COR-L47 (cell line): ENCODE measurements around the gene SS18L1.

Source experiments
- DNase-seq: peaks from one replicate; lab custom pipeline; 2025; lab: John Stamatoyannopoulos, UW

Gene SS18L1

DNA sequence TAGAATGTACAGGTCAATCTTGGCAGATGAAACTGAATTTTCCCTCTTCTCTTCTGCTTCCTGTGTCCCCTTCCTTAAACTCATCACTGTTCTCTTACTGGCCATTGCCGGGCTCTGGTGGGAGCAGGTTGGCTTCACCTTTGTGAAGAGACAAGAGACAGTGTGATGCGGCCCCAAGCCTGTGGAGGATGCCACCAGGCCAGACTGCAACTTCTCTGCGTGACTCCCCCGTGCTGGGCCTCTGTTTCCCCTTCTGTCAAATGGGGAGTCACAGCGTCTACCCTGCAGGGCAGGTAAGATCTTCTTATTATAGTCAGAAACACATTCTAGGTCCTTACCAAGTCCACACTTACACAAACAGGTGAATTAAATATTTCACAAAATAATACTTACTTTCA lies 23.2 kb upstream of the SS18L1 start:
- no peak for DNase-seq

- DNase-seq = no peak
These were observed 22.4 kb upstream of the SS18L1 start for GRCh38 chr20:62120990-62121775.

- peak; percentile 96 for DNase-seq
These were observed 21.6 kb upstream of the SS18L1 start, which contains the start of gene LSM14B for GRCh38 chr20:62121776-62122653. Gene LSM14B (plus strand): TSS chr20:62122475. CDS start chr20:62122667, 192 bp downstream.

GRCh38 chr20:62122654-62123449 lies 20.7 kb upstream of the SS18L1 start:
- peak; percentile 79 for DNase-seq

GRCh38 chr20:62123450-62124118 lies 20.0 kb upstream of the SS18L1 start:
- DNase-seq = no peak

DNA sequence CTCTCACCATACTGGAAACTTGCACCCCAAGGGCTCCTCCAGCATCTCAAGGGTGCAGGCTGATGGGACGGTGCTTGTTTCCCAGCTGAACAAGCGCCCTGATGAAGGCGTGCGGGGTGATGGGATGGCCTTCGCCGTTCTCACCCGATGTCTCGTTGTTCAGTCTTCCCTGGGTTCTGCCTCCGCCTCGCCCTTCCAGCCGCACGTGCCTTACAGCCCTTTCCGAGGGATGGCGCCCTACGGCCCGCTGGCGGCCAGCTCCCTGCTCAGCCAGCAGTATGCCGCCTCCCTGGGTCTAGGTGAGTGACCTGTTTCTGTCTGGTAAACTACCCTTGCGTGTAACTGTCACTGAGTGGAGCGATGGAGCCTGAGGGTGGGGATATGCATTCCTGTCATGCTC lies 17.4 kb upstream of the SS18L1 start:
- no peak for DNase-seq

GRCh38 chr20:62127799-62128198 lies 15.8 kb upstream of the SS18L1 start:
- DNase-seq = no peak

DNA sequence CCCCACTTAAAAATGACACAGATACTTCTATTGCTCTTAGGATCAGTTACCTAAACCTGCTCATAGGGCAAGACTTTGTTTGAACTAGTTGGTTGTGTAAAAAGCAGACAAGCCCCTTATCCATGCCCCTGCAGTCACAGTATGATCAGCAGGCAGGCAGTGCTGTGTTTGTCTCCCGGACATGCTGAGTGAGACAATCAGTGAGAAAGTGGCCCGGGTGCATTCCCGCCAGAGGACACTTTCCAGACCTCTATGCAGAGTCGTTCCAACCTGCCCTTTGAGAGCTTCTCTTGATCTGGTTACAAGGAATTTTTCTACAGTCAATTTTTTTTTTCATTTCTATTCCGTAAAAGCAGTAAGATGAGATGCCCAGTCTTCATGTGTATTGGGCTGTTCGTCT lies 15.1 kb upstream of the SS18L1 start:
- no peak for DNase-seq

DNA sequence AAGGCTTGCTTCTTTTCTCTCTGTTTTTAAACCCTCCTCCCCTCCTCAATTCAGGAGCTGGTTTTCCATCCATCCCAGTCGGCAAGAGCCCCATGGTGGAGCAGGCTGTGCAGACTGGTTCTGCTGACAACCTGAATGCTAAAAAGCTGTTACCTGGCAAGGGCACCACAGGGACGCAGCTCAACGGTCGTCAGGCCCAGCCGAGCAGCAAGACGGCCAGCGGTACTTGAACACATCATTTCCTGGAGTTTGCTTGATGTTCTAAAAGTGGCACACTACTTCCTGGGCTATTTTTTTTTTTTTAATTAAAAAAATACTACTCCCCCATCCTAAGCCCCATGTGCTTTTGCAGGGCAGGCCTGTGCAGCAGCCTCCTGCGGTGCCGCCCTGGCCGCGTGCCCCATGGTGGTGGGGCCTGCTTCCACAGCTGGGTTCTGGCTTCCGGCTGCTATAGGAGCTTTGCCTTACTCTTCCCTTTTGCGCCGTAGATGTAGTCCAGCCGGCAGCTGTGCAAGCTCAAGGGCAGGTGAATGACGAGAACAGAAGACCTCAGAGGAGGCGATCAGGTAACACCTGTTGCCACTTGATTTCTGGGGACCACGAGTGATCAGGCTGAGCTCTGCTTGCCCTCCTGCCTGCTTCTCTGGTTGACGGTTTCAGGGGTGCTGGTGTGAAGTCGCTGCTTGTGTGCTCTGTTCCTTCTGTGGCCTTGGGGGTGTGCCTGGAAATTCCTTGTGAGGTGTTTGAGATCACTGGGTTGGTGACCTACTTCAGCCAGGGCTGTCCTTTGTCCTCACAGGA lies 13.6 kb upstream of the SS18L1 start:
- DNase-seq = no peak

DNA sequence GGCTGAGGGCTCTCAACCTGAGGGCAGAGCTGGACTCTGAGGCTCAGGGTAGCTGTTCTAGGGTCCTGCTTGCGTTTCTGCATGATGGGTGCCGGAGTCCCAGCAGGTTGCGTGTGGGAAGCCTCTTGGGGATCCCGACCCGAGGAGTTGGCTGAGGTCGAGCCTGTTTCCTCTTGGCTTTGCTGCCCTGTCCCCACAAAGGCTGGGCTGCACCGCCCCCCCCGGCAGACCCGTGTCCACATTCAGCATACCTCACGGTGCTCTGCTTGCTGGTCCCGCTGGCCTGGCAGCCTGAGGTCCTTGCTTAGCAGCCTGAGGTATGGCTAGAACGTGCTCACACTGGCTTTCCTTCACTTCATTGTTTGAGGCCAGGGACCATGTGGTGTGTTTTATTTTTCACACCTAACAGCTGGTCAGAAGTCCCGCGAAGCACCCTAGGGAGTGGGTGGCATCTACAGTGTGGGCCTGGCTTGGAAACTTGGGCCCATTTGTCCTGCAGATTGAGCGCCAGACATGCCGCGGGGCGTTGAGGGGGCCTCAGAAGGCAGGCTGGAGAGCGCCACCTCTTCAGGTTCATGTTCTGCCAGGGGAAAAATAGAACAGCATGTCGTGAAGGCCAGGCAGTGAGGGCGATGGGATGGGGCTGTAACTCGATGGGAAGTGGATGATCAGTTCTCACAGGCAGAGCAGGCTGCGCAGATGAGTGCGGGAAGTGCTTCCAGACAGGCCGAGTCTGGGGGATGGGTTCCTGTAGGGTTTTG lies 11.8 kb upstream of the SS18L1 start:
- DNase-seq = no peak

- no peak for DNase-seq
These were observed 11.1 kb upstream of the SS18L1 start for GRCh38 chr20:62132421-62132820.

DNA sequence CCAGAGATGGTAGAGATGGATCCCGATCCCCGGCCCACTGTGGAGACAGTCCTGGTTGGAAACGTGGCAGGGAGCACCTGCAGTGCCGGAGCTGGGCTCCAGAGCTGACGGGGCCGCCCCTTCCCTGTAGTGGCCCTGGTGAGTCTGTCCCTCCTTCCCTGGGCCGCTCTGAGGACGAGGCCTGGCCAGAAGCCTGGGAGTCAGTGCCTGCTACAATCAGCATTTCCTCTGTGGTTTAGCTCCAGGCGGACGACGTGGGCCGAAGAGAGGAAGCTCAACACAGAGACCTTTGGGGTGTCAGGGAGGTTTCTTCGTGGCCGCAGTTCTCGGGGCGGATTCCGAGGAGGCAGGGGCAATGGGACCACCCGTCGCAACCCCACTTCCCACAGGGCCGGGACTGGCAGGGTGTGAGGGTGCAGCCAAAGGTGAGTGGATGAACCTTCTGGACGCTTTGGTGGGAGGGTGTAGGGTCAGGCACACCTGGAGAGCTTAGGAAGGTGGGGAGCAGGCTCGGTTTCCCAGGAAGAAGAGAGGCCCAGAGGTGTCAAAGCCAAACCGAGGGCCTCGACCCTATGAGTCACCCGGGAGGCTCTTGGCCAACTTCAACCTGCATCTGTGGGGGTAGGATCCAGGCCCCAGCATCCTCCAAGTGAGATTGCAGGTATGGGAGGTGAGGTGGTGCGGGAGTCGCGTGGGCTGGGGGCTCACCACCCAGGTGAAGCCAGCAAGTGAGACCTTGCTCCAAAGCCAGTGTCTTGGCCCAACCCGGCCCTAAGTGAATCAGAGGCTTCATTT lies 10.3 kb upstream of the SS18L1 start:
- no peak for DNase-seq

- no peak for DNase-seq
These were observed 9.7 kb upstream of the SS18L1 start for GRCh38 chr20:62133864-62134263.

DNA sequence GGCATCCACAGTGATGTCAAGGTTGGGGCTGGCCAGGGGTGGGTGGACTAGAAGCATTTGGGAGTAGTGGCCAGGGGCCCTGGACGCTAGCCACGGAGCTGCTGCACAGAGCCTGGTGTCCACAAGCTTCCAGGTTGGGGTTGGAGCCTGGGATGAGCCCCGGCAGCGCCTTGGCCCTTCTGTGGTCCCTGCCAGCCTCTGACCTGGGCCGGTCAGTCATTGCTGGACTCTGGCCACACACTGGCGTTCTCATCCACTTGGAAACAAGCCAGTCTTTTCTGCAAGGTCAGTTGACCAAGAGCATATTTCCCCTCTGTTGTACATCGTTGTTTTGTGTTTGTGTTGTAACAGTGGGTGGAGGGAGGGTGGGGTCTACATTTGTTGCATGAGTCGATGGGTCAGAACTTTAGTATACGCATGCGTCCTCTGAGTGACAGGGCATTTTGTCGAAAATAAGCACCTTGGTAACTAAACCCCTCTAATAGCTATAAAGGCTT lies 8.8 kb upstream of the SS18L1 start:
- DNase-seq = no peak

DNA sequence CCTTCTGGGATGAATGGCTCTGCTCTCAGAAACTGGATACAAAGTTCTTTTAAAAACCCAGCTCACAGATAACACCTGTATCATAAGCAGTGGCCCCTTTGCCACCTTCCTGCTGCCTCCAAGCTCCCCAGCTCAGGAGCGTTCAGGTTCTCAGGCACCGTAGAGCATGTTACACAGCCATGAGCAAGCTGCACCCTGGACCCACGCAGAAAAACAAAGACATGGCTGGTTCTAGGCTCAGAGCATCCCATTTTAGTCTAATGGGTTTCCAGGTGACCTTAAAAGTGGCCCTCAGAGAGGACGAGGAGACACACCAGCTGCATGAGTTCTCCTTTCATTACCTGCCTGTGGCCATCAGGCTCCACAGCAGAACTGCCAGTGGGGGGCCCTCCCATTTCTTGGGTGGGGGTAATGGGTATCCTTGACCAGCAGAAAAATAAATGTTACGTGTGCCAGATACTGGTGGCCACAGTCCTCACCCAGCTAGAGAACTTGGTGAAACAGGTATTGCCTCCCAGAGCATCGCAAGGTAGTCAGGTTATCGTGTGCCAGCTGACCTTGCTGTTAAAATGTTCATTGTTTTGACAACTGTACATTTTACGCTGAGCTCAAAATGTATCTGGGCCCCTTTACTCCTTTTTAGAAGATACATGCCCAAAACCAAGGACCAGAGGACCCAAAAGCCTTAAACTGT lies 7.8 kb upstream of the SS18L1 start:
- DNase-seq = no peak

DNA sequence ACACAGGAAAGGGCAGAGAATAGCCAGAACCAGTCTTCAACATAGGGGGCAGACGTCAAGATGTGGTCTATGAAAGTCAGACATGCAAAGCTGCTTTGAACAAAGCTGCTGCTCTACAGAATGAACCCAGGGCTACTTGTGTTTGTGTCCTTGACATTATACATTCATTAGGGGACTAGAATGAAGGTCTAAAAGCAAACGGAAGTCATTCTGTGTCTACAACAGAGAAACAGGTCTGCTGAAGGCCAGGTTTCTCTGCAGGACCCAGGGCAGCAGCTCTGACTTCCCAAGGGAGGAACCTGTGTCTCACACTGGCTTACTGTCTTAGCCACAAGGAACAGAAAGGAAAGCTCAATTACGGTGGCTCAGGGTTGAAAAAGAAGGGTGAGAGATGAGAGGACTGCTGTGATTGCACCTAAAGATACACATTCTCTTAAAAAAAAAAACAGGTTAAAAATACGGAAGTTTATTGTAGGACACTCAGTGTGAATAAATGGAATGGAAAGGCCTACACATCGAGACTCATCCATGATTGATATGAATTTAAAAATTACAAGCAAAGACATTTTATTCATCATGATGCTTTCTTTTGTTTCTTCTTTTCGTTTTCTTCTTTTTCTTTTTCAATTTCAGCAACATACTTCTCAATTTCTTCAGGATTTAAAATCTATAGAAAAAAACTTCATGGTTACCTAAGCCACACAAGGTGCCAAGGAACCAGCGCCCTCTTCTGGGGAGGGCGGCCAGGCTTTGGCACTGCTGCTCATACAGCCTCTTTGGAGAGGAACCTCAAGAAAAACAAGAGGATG lies 7.1 kb upstream of the SS18L1 start:
- peak; percentile 40 for DNase-seq

DNA sequence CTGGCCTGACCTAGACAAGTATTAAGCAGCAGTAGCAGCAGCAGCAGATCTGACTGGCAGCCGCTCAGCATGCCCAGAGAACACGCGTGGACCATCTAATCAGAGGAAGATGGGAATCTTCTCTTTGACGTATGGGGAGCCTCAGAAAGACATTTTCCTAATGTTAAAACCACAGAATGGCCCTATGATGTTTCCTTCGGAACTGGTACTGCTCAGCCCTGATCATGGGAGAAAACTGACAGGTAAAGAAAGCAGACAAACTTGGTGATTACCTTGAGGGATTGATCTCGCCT lies 6.5 kb upstream of the SS18L1 start:
- no peak for DNase-seq
